Measurements from ENCODE around the gene GCC2.

DNA sequence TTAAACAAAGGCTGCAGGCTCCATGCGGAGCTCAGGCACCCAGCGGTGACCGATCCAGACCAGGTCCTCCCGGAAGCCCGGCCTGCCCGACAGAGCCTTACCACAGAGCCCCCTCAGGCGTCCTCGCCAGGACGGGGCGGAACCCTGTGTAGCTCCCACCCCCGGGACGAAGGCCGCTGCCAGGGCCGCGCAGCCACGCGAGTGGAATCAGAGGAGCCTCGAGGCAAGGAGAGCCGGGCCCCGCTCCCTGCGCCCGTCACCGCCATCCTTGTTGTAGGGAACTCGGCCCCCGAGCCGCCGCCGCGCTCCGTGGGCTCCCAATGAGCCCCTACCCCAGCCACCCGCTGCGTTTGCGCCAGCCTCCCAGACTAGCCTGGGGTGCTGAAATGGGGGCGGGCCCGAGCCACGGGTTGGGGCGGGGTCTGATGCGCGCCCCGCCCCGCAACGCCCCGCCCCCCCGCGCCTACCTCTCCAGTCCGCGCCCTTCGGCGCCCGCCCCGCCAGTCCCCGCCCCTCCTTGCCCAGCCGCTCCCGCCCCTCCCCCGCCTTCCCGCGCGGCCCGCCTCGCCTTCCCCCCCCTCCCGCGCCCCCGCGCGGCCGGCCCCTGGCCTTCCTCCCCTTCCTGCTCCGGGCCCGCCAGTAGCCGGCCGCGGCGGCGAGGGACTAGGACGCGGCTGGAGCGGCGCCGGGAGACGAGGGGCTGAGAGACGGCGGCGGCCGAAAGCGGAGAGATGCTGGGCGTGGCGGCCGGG lies 85.0 kb downstream of the GCC2 start, which contains the start of gene LIMS1:
- TF ChIP-seq GATA2 (IDR thresholded peaks at IDR 0.05; ENCODE audit: low read depth, low read length) (no peak), GATA3 (IDR thresholded peaks at IDR 0.05; ENCODE audit: low read depth, low read length) (no peak)

All from SH-SY5Y (cell line).